Testis (tissue), 3 donors: ENCODE results near the gene LAMTOR4. TPM values are rescaled to one million over a fixed set of nuclear protein-coding genes. Genes with fewer than 3 reads are reported as not detected.

Experiments
- DNase-seq: peaks from one replicate; pipeline ENCODE4 v3.0.0-alpha.2; 2019
- H3K27ac ChIP-seq, 2 donors: fragments of 200-600 bp; sonication (generic); one replicate each; pipeline ENCODE4 v1.5.1; 2019
- H3K27me3 ChIP-seq: fragments of 200-600 bp; sonication (generic); one replicate; pipeline ENCODE4 v1.5.1; 2019
- H3K36me3 ChIP-seq: fragments of 200-600 bp; sonication (generic); one replicate; pipeline ENCODE4 v1.5.1; 2017; ENCODE audit warnings: low read depth; ENCODE audit errors: missing control alignments
- H3K4me1 ChIP-seq: fragments of 200-600 bp; sonication (generic); one replicate; pipeline ENCODE4 v1.5.1; 2019
- H3K4me3 ChIP-seq, 2 donors: fragments of 200-600 bp; sonication (generic); one replicate each; pipeline ENCODE4 v1.5.1; 2017 to 2019
- H3K9me3 ChIP-seq: fragments of 200-600 bp; sonication (generic); one replicate; pipeline ENCODE4 v1.5.1; 2017
- CTCF ChIP-seq, 3 experiments: fragments of 450-650 bp in 2 of 3; fragments of 200-600 bp in 1 of 3; sonication (generic) in 1 of 3; IDR thresholded peaks; one replicate each; pipeline ENCODE4 v1.5.1; 2016 to 2019; ENCODE audit warnings: antibody characterized with exemption in 3 of 3, mild to moderate bottlenecking in 2 of 3, moderate library complexity in 1 of 3
- POLR2A ChIP-seq: fragments of 450-650 bp; IDR thresholded peaks from one replicate; pipeline ENCODE4 v1.6.1; 2017; ENCODE audit warnings: antibody characterized with exemption, mild to moderate bottlenecking, moderate library complexity
- WGBS, 2 donors: methylation state at CpG; one replicate each; pipeline ENCODE4 v1.1.5; 2018; 5-methylcytosine and 5-hydroxymethylcytosine counted together
- intact Hi-C: fragments of 100-400 bp; cut with DNase I; formaldehyde crosslinking; loops from one replicate; pipeline ENCODE4 v1.15.1; 2023; ENCODE audit warnings: low total_unique reads
- polyA plus RNA-seq: library from polyadenylated mRNA; stranded (reverse); fragments of 350-450 nt; fragmentation: Illumina TruSeq; extraction: RNeasy Lipid Tissue Mini Kit (QIAGEN cat#74804); gene quantifications from one replicate; pipeline ENCODE4 v1.2.3, GENCODE V29; 2014; ENCODE audit warnings: low read depth, low replicate concordance; ENCODE audit not compliant: insufficient read depth
- total RNA-seq, 2 donors: library from RNA; depleted of rRNA; stranded (reverse); fragments of >200 nt; gene quantifications; one replicate each; pipeline ENCODE4 v1.2.3, GENCODE V29; 2016

Gene LAMTOR4
- total and polyA plus RNA-seq, 3 donors from 2014 or later, result 136 to 179 (median 144) TPM

- no peak for DNase-seq
- H3K4me1 ChIP-seq, result no peaks in the 10 kb centered on the region
- H3K27me3 ChIP-seq, result no peaks in the 10 kb centered on the region
- no peaks in the 10 kb centered on the region for H3K9me3 ChIP-seq
- no peak for TF ChIP-seq CTCF (IDR thresholded peaks at IDR 0.05)
- TF ChIP-seq POLR2A, result no peak
- H3K4me3 ChIP-seq, result no peak overlapping the region
- H3K36me3 ChIP-seq, result no peaks in the 10 kb centered on the region
- 86 to 90% methylated on average over 16 to 17 of the region's 17 CpGs for WGBS, 2 donors
- intact Hi-C loops, result no loop called here
- no peak overlapping the region for H3K27ac ChIP-seq
Observed at GRCh38 chr7:100102950-100103840, 45.5 kb upstream of the LAMTOR4 start.

- H3K4me1 ChIP-seq, result no peaks in the 10 kb centered on the region
- H3K4me3 ChIP-seq, result no peak overlapping the region
- no peaks in the 10 kb centered on the region for H3K36me3 ChIP-seq
- intact Hi-C loops, result no loop called here
- TF ChIP-seq CTCF (IDR thresholded peaks at IDR 0.05), result no peak
- no peak for TF ChIP-seq POLR2A
- no peaks in the 10 kb centered on the region for H3K27me3 ChIP-seq
- no peak for DNase-seq
- WGBS, 2 donors, result 91 to 93% methylated on average over 3 to 4 of the region's 4 CpGs
- H3K27ac ChIP-seq, result no peak overlapping the region
- H3K9me3 ChIP-seq, result no peaks in the 10 kb centered on the region
Observed at GRCh38 chr7:100105534-100105933, 43.2 kb upstream of the LAMTOR4 start.

GRCh38 chr7:100106633-100107032 lies 42.1 kb upstream of the LAMTOR4 start:
- TF ChIP-seq POLR2A (no peak), CTCF (IDR thresholded peaks at IDR 0.05) (no peak)
- H3K4me3 ChIP-seq, result no peak overlapping the region
- H3K27ac ChIP-seq, result no peak overlapping the region
- no peaks in the 10 kb centered on the region for H3K36me3 ChIP-seq
- no peaks in the 10 kb centered on the region for H3K27me3 ChIP-seq
- no peaks in the 10 kb centered on the region for H3K4me1 ChIP-seq
- no peaks in the 10 kb centered on the region for H3K9me3 ChIP-seq
- no peak for DNase-seq
- intact Hi-C loops, result no loop called here
- 84 to 86% methylated on average over 13 to 17 of the region's 17 CpGs for WGBS, 2 donors

GRCh38 chr7:100107125-100107737 lies 41.5 kb upstream of the LAMTOR4 start:
- H3K36me3 ChIP-seq, result no peaks in the 10 kb centered on the region
- H3K27ac ChIP-seq, result no peak overlapping the region
- TF ChIP-seq CTCF (IDR thresholded peaks at IDR 0.05) (no peak), POLR2A (no peak)
- H3K4me1 ChIP-seq, result no peaks in the 10 kb centered on the region
- intact Hi-C loops, result no loop called here
- no peak overlapping the region for H3K4me3 ChIP-seq
- DNase-seq, result no peak
- H3K9me3 ChIP-seq, result no peaks in the 10 kb centered on the region
- 80 to 84% methylated on average over 21 to 25 of the region's 25 CpGs for WGBS, 2 donors
- H3K27me3 ChIP-seq, result no peaks in the 10 kb centered on the region
